GM21737 (cell line): Measurements from ENCODE around the gene TSHZ1.
A peak's percentile ranks its signal among the peaks of the same experiment; 100 is the strongest.

Experiments
- ATAC-seq: cut with Tn5 transposase; IDR thresholded peaks from one replicate; pipeline ENCODE4 v1.9.1; 2021; ENCODE audit warnings: mild to moderate bottlenecking, moderate library complexity; ENCODE audit not compliant: unreplicated experiment

The TSHZ1 gene

GRCh38 chr18:75210274-75211001, at the start of gene TSHZ1:
Gene TSHZ1 (plus strand): TSS chr18:75210797. CDS start chr18:75211877, 1,080 bp downstream.
- ATAC-seq, result peak; percentile 33

- no peak for ATAC-seq
Observed at GRCh38 chr18:75161256-75162028, 49.2 kb upstream of the TSHZ1 start.

- ATAC-seq, result no peak
Observed at GRCh38 chr18:75162467-75162866, 48.1 kb upstream of the TSHZ1 start.

- no peak for ATAC-seq
Observed at GRCh38 chr18:75162978-75163377, 47.6 kb upstream of the TSHZ1 start.

GRCh38 chr18:75163736-75164135, 46.9 kb upstream of the TSHZ1 start:
- no peak for ATAC-seq

GRCh38 chr18:75164479-75164878, 46.1 kb upstream of the TSHZ1 start:
- ATAC-seq, result no peak

- ATAC-seq, result no peak
Observed at GRCh38 chr18:75165926-75166325, 44.7 kb upstream of the TSHZ1 start.

GRCh38 chr18:75167137-75167536, 43.5 kb upstream of the TSHZ1 start:
- ATAC-seq, result no peak

- ATAC-seq, result no peak
Observed at GRCh38 chr18:75167759-75168618, 42.6 kb upstream of the TSHZ1 start.

- ATAC-seq, result no peak
Observed at GRCh38 chr18:75168619-75169018, 42.0 kb upstream of the TSHZ1 start.

- ATAC-seq, result no peak
Observed at GRCh38 chr18:75169411-75169810, 41.2 kb upstream of the TSHZ1 start.

- ATAC-seq, result no peak
Observed at GRCh38 chr18:75170022-75170789, 40.4 kb upstream of the TSHZ1 start.

GRCh38 chr18:75170916-75171315, 39.7 kb upstream of the TSHZ1 start:
- no peak for ATAC-seq

- ATAC-seq, result no peak
Observed at GRCh38 chr18:75172299-75173124, 38.1 kb upstream of the TSHZ1 start.

GRCh38 chr18:75173125-75173432, 37.5 kb upstream of the TSHZ1 start:
- ATAC-seq, result peak; percentile 98

GRCh38 chr18:75173738-75174137, 36.9 kb upstream of the TSHZ1 start:
- no peak for ATAC-seq

- ATAC-seq, result no peak
Observed at GRCh38 chr18:75176849-75177248, 33.7 kb upstream of the TSHZ1 start.

GRCh38 chr18:75178376-75178775, 32.2 kb upstream of the TSHZ1 start:
- ATAC-seq, result no peak

GRCh38 chr18:75179819-75180600, 30.6 kb upstream of the TSHZ1 start:
- no peak for ATAC-seq
